Measurements from ENCODE around the gene KRTAP4-4.
"Not testable (repeated sequence)": the region's sequence is repeated elsewhere in the genome, so short reads cannot be mapped to it uniquely, and the experiment has no call there.

The KRTAP4-4 gene

DNA sequence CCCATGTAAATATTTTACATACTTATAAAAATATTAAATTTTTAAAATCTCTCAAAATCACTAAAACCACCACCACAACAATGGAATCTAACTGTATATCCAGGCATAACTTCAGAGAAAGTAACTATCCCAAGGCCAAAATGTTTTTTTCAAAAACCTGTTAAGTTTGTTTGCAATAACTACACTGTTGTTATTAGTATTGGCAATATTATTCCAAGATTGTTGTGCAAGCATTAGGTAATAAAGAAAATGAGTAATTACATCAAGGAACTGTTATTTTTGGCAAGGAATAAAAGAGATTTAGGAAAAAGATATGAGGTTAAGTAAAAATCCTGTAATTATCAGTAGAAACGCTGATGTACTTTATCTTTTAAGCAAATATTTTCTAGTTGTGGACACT, 33.2 kb downstream of the KRTAP4-4 start:
- TF ChIP-seq GATA3 (IDR thresholded peaks at IDR 0.05; ENCODE audit: low read depth, low read length) (no peak), GATA2 (IDR thresholded peaks at IDR 0.05; ENCODE audit: low read depth, low read length) (no peak)

- no peak for TF ChIP-seq GATA3 (IDR thresholded peaks at IDR 0.05; ENCODE audit: low read depth, low read length)
- TF ChIP-seq GATA2 (IDR thresholded peaks at IDR 0.05; ENCODE audit: low read depth, low read length) = no peak
Observed at GRCh38 chr17:41126412-41126811, 34.1 kb downstream of the KRTAP4-4 start.

DNA sequence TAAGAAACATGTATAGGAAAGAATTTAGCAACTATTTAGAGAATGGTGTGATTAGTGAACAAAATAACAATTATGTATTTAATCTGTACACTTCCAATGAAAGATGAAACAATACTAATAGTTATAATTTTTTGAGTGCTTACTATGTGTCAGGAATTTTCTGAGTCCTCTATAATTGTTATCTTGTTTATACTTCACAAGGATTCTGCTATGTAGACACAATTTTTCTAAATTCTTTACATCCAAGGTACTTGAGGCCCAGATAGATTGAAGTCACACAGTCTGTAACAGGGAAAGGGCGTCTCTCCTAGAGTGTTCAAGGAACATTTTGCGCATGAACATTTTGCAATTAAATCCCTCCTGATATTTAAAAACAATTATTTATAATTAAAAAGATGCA, 35.5 kb downstream of the KRTAP4-4 start:
- TF ChIP-seq GATA2 (IDR thresholded peaks at IDR 0.05; ENCODE audit: low read depth, low read length) (no peak), GATA3 (IDR thresholded peaks at IDR 0.05; ENCODE audit: low read depth, low read length) (no peak)

DNA sequence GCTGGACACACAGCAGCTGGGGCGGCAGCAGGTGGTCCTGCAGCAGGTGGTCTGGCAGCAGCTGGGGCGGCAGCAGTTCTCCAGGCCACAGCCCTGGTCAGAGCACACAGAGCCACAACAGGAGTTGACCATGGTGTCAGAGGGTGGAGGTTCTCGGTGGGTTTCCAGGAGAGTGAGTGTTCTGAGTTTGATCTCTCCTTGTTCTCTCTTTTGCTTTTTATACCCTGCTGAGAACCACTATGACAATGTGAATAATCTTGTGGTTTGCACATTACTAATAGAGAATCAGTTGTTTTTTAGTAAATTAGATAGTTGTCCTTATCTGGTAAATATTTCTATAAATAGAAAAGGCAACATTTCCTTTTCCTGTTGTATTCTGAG, 36.6 kb downstream of the KRTAP4-4 start, which contains the start of gene KRTAP4-12:
KRTAP4-12 (minus strand) TSS at position 192 of the 381 bp plus-strand sequence; CDS start at position 132, 60 bp downstream.
- not testable (repeated sequence) for TF ChIP-seq GATA2, GATA3 (IDR thresholded peaks at IDR 0.05; ENCODE audit: low read depth, low read length)

GRCh38 chr17:41121742-41122141, 38.8 kb downstream of the KRTAP4-4 start:
- TF ChIP-seq GATA2 (IDR thresholded peaks at IDR 0.05; ENCODE audit: low read depth, low read length) = no peak

DNA sequence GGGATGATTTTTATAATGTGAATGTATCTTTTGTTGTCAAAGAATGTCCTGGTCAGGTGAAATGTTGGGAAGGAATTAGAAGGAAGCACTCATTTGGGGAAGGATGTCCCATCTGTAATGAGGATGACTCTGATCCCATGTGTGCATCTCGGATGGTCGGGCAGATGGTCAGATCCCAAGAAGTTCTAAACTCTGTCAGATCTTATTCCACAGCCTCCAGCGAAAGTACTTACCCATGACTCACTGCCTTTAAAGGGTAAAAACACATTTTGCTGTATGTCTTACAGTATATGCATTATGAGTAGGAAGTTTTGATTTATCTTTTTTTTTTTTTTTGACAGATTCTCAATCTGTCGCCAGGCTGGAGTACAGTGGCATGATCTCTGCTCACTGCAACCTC, 41.8 kb downstream of the KRTAP4-4 start:
- TF ChIP-seq GATA3 (IDR thresholded peaks at IDR 0.05; ENCODE audit: low read depth, low read length) = no peak

GRCh38 chr17:41117846-41118386, 42.6 kb downstream of the KRTAP4-4 start, which contains the start of gene KRTAP4-11:
KRTAP4-11 (minus strand) TSS chr17:41118373; CDS start chr17:41118315, 58 bp downstream.
- not testable (repeated sequence) for TF ChIP-seq GATA3, GATA2 (IDR thresholded peaks at IDR 0.05; ENCODE audit: low read depth, low read length)

- no peak for TF ChIP-seq GATA2 (IDR thresholded peaks at IDR 0.05; ENCODE audit: low read depth, low read length)
- TF ChIP-seq GATA3 (IDR thresholded peaks at IDR 0.05; ENCODE audit: low read depth, low read length) = no peak
Observed at GRCh38 chr17:41116297-41116696, 44.3 kb downstream of the KRTAP4-4 start.

GRCh38 chr17:41111151-41111885, 49.2 kb downstream of the KRTAP4-4 start:
- TF ChIP-seq GATA2 (IDR thresholded peaks at IDR 0.05; ENCODE audit: low read depth, low read length) = no peak
- TF ChIP-seq GATA3 (IDR thresholded peaks at IDR 0.05; ENCODE audit: low read depth, low read length) = no peak

Data from SH-SY5Y (cell line).